Retinal pigment epithelial cell (primary cell): Measurements from ENCODE around the gene THEMIS2.
"Not testable (repeated sequence)": the region's sequence is repeated elsewhere in the genome, so short reads cannot be mapped to it uniquely, and the experiment has no call there.

Source experiments
- DNase-seq: peaks from one replicate; pipeline ENCODE4 v3.0.0-alpha.2; 2010; ENCODE audit warnings: low read depth
- H3K4me3 ChIP-seq: 2 replicates; pipeline ENCODE4 v1.5.1; 2011; ENCODE audit warnings: mild to moderate bottlenecking, low read length, control low read depth, moderate library complexity
- TF ChIP-seq, protein P1 (sequence below): conservative IDR thresholded peaks from 2 replicates; pipeline ENCODE4 v1.5.1; 2011; ENCODE audit warnings: low read depth, low read length, control low read depth, inconsistent platforms

THEMIS2 gene

DNA sequence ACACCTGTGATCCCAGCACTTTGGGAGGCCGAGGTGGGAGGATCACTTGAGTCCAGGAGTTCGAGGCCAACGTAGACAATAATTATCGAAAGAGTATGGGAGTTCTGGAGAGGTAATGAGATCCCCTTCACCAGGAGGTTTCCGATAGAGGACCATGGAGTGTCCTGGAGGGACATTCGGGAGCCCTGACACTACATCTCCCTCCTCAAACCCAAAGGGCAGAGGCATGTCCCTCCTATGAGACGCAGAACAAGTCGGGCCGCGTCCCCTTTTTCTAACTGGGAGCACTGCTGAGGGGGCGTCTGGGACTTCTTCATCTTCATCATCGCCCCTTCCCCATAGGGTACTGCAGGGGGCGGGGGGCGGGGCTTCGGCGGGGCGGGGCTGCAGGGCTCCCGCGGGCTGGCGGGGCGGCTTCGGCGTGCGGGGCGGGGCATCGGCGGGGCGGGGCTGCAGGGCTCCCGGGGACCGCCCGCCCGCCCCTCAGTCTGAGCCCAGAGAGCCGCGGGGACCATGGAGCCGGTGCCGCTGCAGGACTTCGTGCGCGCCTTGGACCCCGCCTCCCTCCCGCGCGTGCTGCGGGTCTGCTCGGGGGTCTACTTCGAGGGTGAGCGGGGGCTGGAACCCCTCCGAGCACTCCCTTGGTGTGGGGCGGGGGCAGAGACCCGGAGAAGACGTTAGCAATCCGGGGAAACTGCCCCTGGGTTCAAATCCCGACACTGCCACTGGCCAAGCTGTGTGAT lies at the start of gene THEMIS2:
THEMIS2 (plus strand) TSS at position 486 of the 743 bp plus-strand sequence; CDS start at position 514, 28 bp downstream.
- DNase-seq, result no peak
- peak within 1 kb of the TSS; percentile 61 for H3K4me3 ChIP-seq

DNA sequence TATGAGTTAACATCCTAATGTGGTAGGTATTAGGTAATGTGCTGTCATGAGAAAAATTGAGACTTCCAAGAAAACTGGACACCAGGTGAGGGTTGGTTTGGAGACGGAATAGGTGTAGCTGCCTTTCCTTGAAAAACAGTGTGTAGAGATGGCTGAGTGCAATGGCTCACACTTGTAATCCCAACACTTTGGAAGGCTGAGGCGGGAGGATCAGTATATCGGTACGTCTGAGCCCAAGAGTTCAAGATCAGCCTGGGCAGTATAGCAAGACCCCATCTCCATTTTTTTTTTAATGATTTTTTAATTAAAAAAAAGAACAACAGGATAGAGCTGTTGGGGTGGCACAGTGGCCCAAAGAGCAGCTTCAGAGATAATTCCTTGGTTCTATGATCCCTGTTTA lies 48.6 kb upstream of the THEMIS2 start:
- TF ChIP-seq, protein P1, sequence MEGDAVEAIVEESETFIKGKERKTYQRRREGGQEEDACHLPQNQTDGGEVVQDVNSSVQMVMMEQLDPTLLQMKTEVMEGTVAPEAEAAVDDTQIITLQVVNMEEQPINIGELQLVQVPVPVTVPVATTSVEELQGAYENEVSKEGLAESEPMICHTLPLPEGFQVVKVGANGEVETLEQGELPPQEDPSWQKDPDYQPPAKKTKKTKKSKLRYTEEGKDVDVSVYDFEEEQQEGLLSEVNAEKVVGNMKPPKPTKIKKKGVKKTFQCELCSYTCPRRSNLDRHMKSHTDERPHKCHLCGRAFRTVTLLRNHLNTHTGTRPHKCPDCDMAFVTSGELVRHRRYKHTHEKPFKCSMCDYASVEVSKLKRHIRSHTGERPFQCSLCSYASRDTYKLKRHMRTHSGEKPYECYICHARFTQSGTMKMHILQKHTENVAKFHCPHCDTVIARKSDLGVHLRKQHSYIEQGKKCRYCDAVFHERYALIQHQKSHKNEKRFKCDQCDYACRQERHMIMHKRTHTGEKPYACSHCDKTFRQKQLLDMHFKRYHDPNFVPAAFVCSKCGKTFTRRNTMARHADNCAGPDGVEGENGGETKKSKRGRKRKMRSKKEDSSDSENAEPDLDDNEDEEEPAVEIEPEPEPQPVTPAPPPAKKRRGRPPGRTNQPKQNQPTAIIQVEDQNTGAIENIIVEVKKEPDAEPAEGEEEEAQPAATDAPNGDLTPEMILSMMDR, result no peak
- no peak overlapping the region for H3K4me3 ChIP-seq
- DNase-seq, result no peak

More for the DNA sequence above, at the start of gene THEMIS2:
- TF ChIP-seq, protein P1, result no peak

DNA sequence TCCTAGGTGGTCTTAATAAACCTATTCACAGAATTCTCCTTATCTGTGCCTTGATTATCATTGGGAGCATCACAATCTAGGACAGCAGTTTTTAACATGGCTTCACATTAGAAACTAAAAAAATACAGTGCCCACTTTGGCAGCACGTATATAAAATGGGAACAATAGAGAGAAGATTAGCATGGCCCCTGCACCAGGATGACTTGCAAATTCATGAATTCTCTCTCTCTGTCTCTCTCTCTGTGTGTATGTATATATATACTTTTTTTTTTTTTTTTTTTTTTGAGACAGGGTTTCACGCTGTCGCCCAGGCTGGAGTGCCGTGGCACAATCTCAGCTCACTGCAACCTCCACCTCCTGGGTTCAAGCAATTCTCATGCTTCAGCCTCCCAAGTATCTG lies 47.9 kb upstream of the THEMIS2 start:
- no peak overlapping the region for H3K4me3 ChIP-seq
- no peak for DNase-seq
- TF ChIP-seq, protein P1, result no peak

DNA sequence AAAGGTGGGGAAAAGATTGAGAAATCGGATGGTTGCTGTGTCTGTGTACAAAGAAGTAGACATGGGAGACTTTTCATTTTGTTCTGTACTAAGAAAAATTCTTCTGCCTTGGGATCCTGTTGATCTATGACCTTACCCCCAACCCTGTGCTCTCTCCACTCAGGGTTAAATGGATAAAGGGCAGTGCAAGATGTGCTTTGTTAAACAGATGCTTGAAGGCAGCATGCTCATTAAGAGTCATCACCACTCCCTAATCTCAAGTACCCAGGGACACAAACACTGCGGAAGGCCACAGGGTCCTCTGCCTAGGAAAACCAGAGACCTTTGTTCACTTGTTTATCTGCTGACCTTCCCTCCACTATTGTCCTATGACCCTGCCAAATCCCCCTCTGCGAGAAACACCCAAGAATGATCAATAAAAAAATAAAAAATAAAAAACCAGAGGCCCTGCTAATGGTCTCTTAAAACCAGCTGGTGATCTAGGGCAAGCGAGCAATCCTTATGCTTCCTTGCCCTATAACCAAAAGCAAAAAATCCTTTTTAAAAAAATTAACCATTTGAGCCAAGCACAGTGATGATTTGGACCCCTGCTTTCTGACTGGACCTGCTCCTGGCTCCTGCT lies 42.9 kb upstream of the THEMIS2 start:
- DNase-seq, H3K4me3 ChIP-seq: not testable (repeated sequence)

DNA sequence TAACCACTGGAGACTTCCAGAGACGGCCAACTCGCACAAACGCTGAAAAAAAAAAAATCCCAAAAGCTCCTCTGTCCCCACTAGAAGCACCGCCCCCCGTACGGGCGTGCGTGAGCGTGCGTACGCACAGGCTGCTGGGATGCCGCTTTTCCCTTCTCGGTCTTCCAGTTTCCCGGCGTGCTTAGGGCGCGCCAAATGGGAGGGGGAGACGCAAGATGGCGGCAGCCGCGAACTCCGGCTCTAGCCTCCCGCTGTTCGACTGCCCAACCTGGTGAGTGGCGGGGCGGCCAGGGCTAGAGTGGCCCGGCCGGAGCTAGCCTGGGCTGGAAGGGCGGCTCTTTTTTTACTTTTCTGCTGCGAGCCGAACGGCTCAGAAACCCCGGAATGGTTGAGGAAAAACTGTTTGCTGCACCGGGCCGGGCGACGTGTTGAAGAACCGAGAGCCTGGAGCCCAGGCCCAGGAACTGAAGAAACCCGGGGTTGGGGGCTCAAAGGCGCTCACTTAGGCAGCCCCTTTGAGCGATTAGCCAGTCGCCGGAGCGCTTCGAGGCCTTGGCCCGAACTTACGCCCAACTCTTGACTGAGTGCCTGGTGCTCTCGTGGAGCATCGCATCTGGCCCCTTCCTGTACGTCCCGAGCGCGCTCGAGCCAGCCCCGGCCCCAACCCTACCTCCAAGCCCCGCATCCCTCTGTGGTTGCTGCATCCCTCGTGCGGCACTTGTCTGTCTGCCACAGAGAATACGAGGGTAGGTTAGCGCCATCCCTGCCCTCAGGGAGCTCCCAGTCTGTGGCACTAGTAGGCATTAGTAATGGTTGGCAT lies 41.5 kb upstream of the THEMIS2 start, which contains the start of gene PPP1R8:
PPP1R8 (plus strand) TSS at position 162 of the 820 bp plus-strand sequence; CDS start at position 216, 54 bp downstream.
- H3K4me3 ChIP-seq, result peak within 1 kb of the TSS; percentile 87
- TF ChIP-seq, protein P1, result no peak
- peak; percentile 86 for DNase-seq

DNA sequence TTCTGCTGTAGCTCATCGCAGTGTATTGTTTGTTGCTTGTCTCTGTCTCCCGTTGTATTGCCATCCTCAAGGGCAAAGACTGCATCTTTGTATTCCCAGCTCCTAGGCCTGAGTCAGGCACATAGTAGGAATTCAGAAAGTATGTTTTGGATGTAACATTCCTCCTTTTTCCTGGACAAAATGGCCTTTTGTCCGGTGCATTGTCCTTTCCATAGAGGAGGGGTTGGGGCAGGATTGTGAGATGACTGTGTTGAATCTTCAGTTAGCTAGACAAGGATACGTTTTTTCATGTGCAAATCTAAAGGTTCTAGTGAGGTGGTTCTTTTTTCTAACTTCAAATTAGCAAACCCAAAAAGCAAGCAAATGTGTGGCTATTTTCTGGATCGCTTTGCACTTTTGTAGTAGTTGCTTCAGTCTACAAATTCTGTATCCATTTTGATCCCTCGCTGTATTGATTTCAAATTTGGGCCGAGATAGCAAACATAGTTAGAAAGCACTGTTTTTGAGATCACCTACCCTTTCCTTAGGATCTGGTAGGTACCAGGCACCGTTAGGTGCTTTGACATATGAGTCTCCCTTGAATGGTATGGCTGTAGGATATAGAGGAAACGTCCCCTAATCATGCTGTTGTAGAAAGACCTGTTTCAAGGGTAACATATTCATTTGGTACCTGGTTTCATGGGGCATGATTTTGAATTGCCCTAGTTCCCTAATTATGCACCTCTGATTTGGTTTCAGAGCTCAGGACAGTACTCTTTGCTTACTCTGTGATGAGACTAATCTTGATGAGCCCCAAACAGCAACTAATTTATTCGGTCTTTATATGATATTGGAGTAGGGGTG lies 40.6 kb upstream of the THEMIS2 start:
- TF ChIP-seq, protein P1, result no peak
- H3K4me3 ChIP-seq, result peak overlapping the region; percentile 87
- DNase-seq, result no peak
